22Rv1 (cell line): ENCODE data around the gene PPDPF.

Experiments
- CTCF ChIP-seq: fragments of 450-650 bp; IDR thresholded peaks from 2 replicates; pipeline ENCODE4 v1.5.1; 2017; ENCODE audit warnings: mild to moderate bottlenecking
- ZFX ChIP-seq: fragments of 450-650 bp; IDR thresholded peaks from 2 replicates; pipeline ENCODE4 v1.6.1; 2017; ENCODE audit warnings: antibody characterized with exemption, borderline replicate concordance

GRCh38 chr20:63542031-63542559 is 21.5 kb downstream of the PPDPF start:
- TF ChIP-seq CTCF (no peak), ZFX (no peak)
